ENCODE data around the gene CD6.

CD6 gene

GRCh38 chr11:61002598-61002997, 31.1 kb downstream of the CD6 start:
- DNase-seq (ENCODE audit: extremely low spot score), result no peak
- ChIA-PET POLR2A (no interaction called here), CTCF (no interaction called here)
- TF ChIP-seq ELF4 (IDR thresholded peaks at IDR 0.05), result no peak
- no peak for TF ChIP-seq HDGF (IDR thresholded peaks at IDR 0.05; ENCODE audit: borderline replicate concordance)
- TF ChIP-seq L3MBTL2 (conservative IDR thresholded peaks at IDR 0.05), result no peak
- TF ChIP-seq FOXA1 (IDR thresholded peaks at IDR 0.05), result no peak
- TF ChIP-seq NFRKB (IDR thresholded peaks at IDR 0.05), result no peak
- TF ChIP-seq ZNF384 (IDR thresholded peaks at IDR 0.05), result no peak
- TF ChIP-seq ARNT (IDR thresholded peaks at IDR 0.05), result no peak
- TF ChIP-seq TARDBP (IDR thresholded peaks at IDR 0.05), result no peak
- no peak for TF ChIP-seq FOXM1 (IDR thresholded peaks at IDR 0.05; ENCODE audit: borderline replicate concordance)
- TF ChIP-seq BHLHE40 (IDR thresholded peaks at IDR 0.05; ENCODE audit: borderline replicate concordance), result no peak
- TF ChIP-seq SUZ12 (IDR thresholded peaks at IDR 0.05), result no peak
- no peak for TF ChIP-seq LEF1 (IDR thresholded peaks at IDR 0.05; ENCODE audit: borderline replicate concordance)
- TF ChIP-seq CTBP1 (IDR thresholded peaks at IDR 0.05; ENCODE audit: borderline replicate concordance), result no peak
- no peak for TF ChIP-seq FOXK2 (IDR thresholded peaks at IDR 0.05)
- TF ChIP-seq SP1 (IDR thresholded peaks at IDR 0.05), result no peak
- no peak for TF ChIP-seq PKNOX1 (IDR thresholded peaks at IDR 0.05)

GRCh38 chr11:61004180-61004611, 32.7 kb downstream of the CD6 start:
- no peak for DNase-seq (ENCODE audit: extremely low spot score)
- TF ChIP-seq FOXA1 (IDR thresholded peaks at IDR 0.05) (no peak), ELF4 (IDR thresholded peaks at IDR 0.05) (no peak), FOXM1 (IDR thresholded peaks at IDR 0.05; ENCODE audit: borderline replicate concordance) (no peak), TARDBP (IDR thresholded peaks at IDR 0.05) (no peak), L3MBTL2 (conservative IDR thresholded peaks at IDR 0.05) (no peak), FOXK2 (IDR thresholded peaks at IDR 0.05) (no peak), ZNF384 (IDR thresholded peaks at IDR 0.05) (no peak), SP1 (IDR thresholded peaks at IDR 0.05) (no peak), SUZ12 (IDR thresholded peaks at IDR 0.05) (no peak), BHLHE40 (IDR thresholded peaks at IDR 0.05; ENCODE audit: borderline replicate concordance) (no peak), CTBP1 (IDR thresholded peaks at IDR 0.05; ENCODE audit: borderline replicate concordance) (no peak), NFRKB (IDR thresholded peaks at IDR 0.05) (no peak), HDGF (IDR thresholded peaks at IDR 0.05; ENCODE audit: borderline replicate concordance) (no peak), LEF1 (IDR thresholded peaks at IDR 0.05; ENCODE audit: borderline replicate concordance) (no peak), PKNOX1 (IDR thresholded peaks at IDR 0.05) (no peak), ARNT (IDR thresholded peaks at IDR 0.05) (no peak)
- ChIA-PET POLR2A (no interaction called here), CTCF (no interaction called here)

GRCh38 chr11:61004761-61005181, 33.3 kb downstream of the CD6 start:
- no peak for DNase-seq (ENCODE audit: extremely low spot score)
- ChIA-PET POLR2A (no interaction called here), CTCF (no interaction called here)
- no peak for TF ChIP-seq L3MBTL2 (conservative IDR thresholded peaks at IDR 0.05)
- no peak for TF ChIP-seq SUZ12 (IDR thresholded peaks at IDR 0.05)
- TF ChIP-seq ARNT (IDR thresholded peaks at IDR 0.05), result no peak

- POLR2A ChIA-PET, result no interaction called here
- DNase-seq (ENCODE audit: extremely low spot score), result no peak
- TF ChIP-seq LEF1 (IDR thresholded peaks at IDR 0.05; ENCODE audit: borderline replicate concordance) (no peak), ELF4 (IDR thresholded peaks at IDR 0.05) (no peak), TARDBP (IDR thresholded peaks at IDR 0.05) (no peak), FOXA1 (IDR thresholded peaks at IDR 0.05) (no peak), SP1 (IDR thresholded peaks at IDR 0.05) (no peak), BHLHE40 (IDR thresholded peaks at IDR 0.05; ENCODE audit: borderline replicate concordance) (no peak), FOXK2 (IDR thresholded peaks at IDR 0.05) (no peak), HDGF (IDR thresholded peaks at IDR 0.05; ENCODE audit: borderline replicate concordance) (no peak)
- CTCF ChIA-PET, result no interaction called here
Observed at GRCh38 chr11:61007383-61007955, 36.0 kb downstream of the CD6 start.

GRCh38 chr11:61007956-61008896, 36.7 kb downstream of the CD6 start:
- DNase-seq (ENCODE audit: extremely low spot score), result no peak
- ChIA-PET POLR2A (no interaction called here), CTCF (no interaction called here)
- no peak for TF ChIP-seq CTBP1 (IDR thresholded peaks at IDR 0.05; ENCODE audit: borderline replicate concordance)
- no peak for TF ChIP-seq FOXK2 (IDR thresholded peaks at IDR 0.05)
- TF ChIP-seq HDGF (IDR thresholded peaks at IDR 0.05; ENCODE audit: borderline replicate concordance), result no peak
- TF ChIP-seq SUZ12 (IDR thresholded peaks at IDR 0.05), result no peak
- TF ChIP-seq NFRKB (IDR thresholded peaks at IDR 0.05), result no peak

- CTCF ChIA-PET, result no interaction called here
Observed at GRCh38 chr11:61008971-61009370, 37.5 kb downstream of the CD6 start.

More at GRCh38 chr11:61008971-61009370, 37.5 kb downstream of the CD6 start:
- POLR2A ChIA-PET, result no interaction called here
- no peak for TF ChIP-seq FOXM1 (IDR thresholded peaks at IDR 0.05; ENCODE audit: borderline replicate concordance)
- no peak for TF ChIP-seq FOXK2 (IDR thresholded peaks at IDR 0.05)
- no peak for DNase-seq (ENCODE audit: extremely low spot score)
